Ecto neural progenitor cell (in vitro differentiated cells): Measurements from ENCODE around the gene ITGA3.

ENCODE experiments used
- DNase-seq: peaks from one replicate; pipeline ENCODE4 v3.0.0-alpha.2; 2018; ENCODE audit warnings: low spot score

ITGA3 gene

GRCh38 chr17:50094753-50095619 lies 39.1 kb downstream of the ITGA3 start, which contains the start of gene PDK2:
Gene PDK2 (plus strand): TSS chr17:50095351. CDS start chr17:50095436, 85 bp downstream.
- DNase-seq = peak; percentile 99

GRCh38 chr17:50095626-50096037 lies 39.7 kb downstream of the ITGA3 start:
- no peak for DNase-seq

DNA sequence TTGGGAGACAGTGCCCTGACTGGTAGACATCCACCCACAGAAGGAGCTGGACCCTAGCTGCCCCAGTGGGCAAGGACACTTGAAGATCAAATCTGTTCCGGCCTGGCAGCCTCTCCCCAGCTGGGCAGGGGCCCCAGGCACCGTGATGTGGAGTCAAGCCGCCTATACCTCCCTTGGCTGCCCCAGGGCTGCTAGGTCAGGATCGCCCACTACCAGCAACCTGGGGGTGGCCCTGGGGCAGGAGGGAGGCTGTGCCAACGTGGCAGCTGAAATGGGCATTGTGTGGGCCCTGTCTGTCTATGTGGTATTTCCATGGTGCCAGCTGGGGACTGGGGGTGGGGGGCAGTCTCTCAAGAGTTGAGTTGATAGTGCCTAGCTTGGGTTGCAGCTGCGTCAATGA lies 40.2 kb downstream of the ITGA3 start:
- DNase-seq = no peak

DNA sequence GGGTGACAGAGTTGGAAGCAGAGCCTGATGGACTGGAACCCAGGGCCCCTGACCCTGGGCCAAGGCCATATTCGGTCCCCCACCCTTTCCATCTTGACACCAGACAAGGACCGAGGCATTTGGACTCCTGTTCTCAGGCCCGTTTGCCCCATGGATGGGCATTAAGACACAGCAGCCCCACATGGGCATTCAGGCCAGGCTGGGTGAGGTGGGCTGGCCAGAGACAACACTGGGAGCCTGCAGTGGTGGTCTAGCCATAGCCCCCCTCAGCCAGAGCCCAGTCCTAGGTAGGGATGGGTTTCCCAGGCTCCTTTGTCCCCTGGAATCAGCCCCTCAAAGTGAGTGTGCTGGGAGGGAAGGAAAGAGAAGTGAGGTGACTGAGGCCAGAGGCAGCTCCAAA lies 40.8 kb downstream of the ITGA3 start:
- no peak for DNase-seq

GRCh38 chr17:50097455-50097854 lies 41.5 kb downstream of the ITGA3 start:
- DNase-seq = no peak

DNA sequence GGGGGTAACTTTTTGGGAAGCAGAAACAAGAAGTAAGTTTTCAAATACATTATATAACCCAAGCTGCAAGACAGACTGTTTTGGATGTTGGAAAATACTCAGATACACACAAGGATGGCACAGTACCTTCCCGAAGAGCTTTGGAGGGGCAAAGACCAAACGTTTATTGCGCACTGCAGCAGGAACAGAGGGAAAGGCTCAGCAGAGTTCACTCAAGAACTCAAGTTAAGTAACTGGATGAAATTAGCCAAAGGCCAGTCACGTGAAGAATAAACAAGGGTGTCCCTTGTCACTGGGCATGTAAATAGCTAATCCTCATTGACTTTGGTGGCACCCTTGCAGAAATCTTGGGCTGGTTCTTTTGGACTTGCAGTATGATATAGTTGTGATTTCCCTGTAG lies 42.0 kb downstream of the ITGA3 start:
- DNase-seq = no peak

- DNase-seq = no peak
Measured at GRCh38 chr17:50098583-50098982, 42.7 kb downstream of the ITGA3 start.

GRCh38 chr17:50099003-50099402 lies 43.1 kb downstream of the ITGA3 start:
- DNase-seq = no peak

DNA sequence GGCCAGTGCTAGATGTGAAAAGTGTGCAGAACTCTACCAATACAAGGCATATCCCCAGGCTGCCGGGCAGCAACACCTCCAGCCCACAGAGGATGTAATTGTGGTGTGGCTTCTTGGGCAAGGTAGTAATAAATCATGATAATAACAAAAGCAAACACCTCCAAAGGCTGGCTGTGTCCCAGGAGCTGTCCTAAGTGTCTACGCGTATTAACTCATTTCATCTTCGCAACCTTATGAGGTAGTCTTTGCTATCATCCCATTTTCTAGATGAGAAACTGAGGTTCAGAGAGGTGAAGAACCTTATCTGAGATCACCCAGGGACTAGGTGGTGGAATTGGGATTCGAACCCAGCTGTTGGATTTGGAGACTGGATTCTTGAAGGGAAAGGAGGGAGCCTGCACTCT lies 44.6 kb downstream of the ITGA3 start:
- no peak for DNase-seq

DNA sequence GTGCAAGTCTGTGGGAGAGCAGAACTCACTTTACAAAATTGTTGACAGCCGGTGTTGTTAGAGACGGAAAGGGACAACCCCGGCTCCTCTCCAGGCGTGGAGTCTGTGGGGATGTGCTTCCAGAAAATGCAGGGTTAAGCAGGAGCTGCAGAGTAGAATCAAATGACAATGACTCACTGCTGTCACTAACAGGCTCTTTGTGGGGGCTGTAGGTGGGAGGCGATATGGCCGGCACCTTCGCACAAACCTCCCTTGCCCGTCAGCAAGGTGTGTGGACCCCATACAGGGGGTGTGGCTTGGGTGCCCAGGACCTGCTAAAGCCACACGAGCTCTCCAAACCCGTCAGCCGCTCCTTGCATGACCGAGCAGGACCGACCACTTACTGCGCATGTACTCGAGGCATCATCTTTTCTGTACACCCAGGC lies 45.0 kb downstream of the ITGA3 start:
- no peak for DNase-seq

GRCh38 chr17:50101346-50102163 lies 45.6 kb downstream of the ITGA3 start:
- no peak for DNase-seq

GRCh38 chr17:50102164-50102991 lies 46.5 kb downstream of the ITGA3 start:
- DNase-seq = no peak

- DNase-seq = no peak
Measured at GRCh38 chr17:50103252-50103651, 47.3 kb downstream of the ITGA3 start.

DNA sequence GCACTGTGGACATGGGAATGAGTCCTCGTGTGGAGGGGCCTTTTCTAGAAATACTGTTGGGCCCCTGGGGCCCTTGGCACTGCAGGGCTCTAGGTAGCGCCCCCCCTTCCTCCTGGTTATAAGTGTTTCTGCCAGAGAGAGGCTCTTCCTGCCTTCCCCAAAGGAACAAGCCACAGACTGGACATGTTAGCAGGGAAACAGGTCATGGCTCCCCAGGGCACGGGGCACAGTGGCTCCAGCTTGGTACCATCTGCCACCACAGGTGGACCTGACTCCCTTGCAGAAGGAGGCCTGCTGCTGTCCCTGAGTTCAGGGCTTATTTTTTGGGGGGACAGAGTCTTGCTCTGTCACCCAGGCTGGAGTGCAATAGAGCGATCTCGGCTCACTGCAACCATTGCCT lies 48.0 kb downstream of the ITGA3 start:
- no peak for DNase-seq

DNA sequence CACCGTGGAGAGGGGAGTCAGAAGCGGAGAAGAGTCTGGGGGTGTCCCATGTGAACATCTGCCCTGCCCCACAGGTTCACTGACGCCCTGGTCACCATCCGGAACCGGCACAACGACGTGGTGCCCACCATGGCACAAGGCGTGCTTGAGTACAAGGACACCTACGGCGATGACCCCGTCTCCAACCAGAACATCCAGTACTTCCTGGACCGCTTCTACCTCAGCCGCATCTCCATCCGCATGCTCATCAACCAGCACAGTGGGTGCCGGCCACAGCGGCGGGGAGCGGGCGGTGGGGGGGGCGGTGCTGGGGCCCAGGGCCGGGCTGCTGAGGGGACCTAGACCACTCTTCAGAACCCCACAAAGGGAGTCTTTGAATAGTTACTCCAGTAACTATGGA lies 49.9 kb downstream of the ITGA3 start:
- DNase-seq = no peak

GRCh38 chr17:50106393-50107131 lies 50.7 kb downstream of the ITGA3 start:
- DNase-seq = no peak

DNA sequence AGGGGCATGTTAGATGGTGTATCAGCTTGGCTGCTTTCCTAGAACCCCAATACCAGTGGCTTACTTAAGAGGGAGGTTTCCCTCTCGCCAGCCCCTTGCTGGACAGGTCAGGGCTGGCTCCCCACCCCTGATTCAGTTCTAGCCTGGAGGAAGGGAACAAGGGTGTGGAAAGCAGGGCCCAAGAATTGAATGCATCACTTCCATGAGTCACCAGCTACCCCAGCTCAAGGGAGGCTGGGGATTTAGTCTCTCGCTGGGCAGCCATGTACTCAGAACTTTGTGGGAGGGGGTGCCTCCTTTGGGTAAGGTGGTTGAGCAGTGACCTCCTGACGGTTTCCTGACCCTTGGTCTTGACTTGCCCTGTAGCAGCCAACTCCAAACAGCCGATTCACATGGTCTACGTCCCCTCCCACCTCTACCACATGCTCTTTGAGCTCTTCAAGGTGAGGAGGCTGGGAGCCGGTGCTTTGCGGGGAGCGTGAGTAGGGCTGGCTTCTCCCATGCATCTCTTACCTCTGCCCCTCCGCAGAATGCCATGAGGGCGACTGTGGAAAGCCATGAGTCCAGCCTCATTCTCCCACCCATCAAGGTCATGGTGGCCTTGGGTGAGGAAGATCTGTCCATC lies 52.0 kb downstream of the ITGA3 start:
- no peak for DNase-seq

GRCh38 chr17:50108556-50108955 lies 52.6 kb downstream of the ITGA3 start:
- no peak for DNase-seq

GRCh38 chr17:50109207-50109606 lies 53.3 kb downstream of the ITGA3 start:
- DNase-seq = no peak

DNA sequence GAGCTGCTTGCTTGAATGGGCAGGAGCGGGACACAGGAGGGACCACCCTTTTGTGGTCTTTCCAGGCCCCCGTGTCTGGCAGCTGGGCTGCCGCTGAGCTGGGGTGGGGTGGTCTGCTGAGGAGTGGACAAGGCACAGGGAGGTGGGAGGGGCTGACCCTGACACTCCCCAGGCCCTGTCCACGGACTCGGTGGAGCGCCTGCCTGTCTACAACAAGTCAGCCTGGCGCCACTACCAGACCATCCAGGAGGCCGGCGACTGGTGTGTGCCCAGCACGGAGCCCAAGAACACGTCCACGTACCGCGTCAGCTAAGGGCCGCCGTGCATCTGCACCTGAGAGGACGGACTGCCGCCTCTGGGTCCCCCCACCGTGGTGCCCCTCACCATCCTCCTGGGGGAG lies 53.9 kb downstream of the ITGA3 start:
- no peak for DNase-seq
